ENCODE data around the gene NLRP3. TPM values are rescaled to one million over a fixed set of nuclear protein-coding genes. Genes with fewer than 3 reads are reported as not detected.

The NLRP3 gene
- total and polyA plus RNA-seq, 9 of the 15 experiments (the other 6 are each of a cell fraction or from before 2014, with no cell fraction given) = not detected

DNA sequence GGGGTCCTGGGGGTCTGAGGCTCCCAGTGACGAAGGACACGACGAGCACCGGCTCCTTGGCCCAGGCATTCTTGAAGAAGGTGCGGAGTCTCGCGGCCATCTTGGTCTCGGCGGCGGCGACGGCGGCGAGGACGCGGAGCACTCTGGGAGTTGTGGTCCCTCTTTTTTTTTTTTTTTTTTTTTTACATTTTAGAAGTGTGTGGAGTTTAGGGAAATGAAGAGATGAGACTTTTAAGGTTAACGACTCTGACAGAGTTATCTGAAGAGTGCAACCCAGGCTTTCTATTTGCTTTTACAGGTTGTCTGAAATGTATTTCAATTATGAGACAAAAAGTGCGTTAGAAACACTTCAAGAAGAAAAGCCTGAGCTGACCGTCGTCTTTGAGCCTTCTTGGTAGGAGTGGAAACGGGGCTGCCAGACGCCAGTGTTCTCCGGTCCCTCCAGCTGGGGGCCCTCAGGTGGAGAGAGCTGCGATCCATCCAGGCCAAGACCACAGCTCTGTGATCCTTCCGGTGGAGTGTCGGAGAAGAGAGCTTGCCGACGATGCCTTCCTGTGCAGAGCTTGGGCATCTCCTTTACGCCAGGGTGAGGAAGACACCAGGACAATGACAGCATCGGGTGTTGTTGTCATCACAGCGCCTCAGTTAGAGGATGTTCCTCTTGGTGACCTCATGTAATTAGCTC is 32.3 kb downstream of the NLRP3 start (continued):
- TF ChIP-seq, protein P1, sequence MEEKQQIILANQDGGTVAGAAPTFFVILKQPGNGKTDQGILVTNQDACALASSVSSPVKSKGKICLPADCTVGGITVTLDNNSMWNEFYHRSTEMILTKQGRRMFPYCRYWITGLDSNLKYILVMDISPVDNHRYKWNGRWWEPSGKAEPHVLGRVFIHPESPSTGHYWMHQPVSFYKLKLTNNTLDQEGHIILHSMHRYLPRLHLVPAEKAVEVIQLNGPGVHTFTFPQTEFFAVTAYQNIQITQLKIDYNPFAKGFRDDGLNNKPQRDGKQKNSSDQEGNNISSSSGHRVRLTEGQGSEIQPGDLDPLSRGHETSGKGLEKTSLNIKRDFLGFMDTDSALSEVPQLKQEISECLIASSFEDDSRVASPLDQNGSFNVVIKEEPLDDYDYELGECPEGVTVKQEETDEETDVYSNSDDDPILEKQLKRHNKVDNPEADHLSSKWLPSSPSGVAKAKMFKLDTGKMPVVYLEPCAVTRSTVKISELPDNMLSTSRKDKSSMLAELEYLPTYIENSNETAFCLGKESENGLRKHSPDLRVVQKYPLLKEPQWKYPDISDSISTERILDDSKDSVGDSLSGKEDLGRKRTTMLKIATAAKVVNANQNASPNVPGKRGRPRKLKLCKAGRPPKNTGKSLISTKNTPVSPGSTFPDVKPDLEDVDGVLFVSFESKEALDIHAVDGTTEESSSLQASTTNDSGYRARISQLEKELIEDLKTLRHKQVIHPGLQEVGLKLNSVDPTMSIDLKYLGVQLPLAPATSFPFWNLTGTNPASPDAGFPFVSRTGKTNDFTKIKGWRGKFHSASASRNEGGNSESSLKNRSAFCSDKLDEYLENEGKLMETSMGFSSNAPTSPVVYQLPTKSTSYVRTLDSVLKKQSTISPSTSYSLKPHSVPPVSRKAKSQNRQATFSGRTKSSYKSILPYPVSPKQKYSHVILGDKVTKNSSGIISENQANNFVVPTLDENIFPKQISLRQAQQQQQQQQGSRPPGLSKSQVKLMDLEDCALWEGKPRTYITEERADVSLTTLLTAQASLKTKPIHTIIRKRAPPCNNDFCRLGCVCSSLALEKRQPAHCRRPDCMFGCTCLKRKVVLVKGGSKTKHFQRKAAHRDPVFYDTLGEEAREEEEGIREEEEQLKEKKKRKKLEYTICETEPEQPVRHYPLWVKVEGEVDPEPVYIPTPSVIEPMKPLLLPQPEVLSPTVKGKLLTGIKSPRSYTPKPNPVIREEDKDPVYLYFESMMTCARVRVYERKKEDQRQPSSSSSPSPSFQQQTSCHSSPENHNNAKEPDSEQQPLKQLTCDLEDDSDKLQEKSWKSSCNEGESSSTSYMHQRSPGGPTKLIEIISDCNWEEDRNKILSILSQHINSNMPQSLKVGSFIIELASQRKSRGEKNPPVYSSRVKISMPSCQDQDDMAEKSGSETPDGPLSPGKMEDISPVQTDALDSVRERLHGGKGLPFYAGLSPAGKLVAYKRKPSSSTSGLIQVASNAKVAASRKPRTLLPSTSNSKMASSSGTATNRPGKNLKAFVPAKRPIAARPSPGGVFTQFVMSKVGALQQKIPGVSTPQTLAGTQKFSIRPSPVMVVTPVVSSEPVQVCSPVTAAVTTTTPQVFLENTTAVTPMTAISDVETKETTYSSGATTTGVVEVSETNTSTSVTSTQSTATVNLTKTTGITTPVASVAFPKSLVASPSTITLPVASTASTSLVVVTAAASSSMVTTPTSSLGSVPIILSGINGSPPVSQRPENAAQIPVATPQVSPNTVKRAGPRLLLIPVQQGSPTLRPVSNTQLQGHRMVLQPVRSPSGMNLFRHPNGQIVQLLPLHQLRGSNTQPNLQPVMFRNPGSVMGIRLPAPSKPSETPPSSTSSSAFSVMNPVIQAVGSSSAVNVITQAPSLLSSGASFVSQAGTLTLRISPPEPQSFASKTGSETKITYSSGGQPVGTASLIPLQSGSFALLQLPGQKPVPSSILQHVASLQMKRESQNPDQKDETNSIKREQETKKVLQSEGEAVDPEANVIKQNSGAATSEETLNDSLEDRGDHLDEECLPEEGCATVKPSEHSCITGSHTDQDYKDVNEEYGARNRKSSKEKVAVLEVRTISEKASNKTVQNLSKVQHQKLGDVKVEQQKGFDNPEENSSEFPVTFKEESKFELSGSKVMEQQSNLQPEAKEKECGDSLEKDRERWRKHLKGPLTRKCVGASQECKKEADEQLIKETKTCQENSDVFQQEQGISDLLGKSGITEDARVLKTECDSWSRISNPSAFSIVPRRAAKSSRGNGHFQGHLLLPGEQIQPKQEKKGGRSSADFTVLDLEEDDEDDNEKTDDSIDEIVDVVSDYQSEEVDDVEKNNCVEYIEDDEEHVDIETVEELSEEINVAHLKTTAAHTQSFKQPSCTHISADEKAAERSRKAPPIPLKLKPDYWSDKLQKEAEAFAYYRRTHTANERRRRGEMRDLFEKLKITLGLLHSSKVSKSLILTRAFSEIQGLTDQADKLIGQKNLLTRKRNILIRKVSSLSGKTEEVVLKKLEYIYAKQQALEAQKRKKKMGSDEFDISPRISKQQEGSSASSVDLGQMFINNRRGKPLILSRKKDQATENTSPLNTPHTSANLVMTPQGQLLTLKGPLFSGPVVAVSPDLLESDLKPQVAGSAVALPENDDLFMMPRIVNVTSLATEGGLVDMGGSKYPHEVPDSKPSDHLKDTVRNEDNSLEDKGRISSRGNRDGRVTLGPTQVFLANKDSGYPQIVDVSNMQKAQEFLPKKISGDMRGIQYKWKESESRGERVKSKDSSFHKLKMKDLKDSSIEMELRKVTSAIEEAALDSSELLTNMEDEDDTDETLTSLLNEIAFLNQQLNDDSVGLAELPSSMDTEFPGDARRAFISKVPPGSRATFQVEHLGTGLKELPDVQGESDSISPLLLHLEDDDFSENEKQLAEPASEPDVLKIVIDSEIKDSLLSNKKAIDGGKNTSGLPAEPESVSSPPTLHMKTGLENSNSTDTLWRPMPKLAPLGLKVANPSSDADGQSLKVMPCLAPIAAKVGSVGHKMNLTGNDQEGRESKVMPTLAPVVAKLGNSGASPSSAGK (IDR thresholded peaks at IDR 0.05) = peak; percentile 20; the same call in 1 of the 2 replicates
- TF ChIP-seq SIN3A (IDR thresholded peaks at IDR 0.05; ENCODE audit: borderline replicate concordance in 2 of 2, control insufficient read depth in 1 of 2, low read depth in 2 of 2, low read length in 2 of 2) = no peak
- TF ChIP-seq TAF1 (IDR thresholded peaks at IDR 0.05; ENCODE audit: control insufficient read depth, extremely low read depth, insufficient read depth, low read length, severe bottlenecking) = peak; percentile 68
- TF ChIP-seq ZNF217 (CRISPR knock-in tag; IDR thresholded peaks at IDR 0.05) = no peak
- no peak for TF ChIP-seq MTA1 (IDR thresholded peaks at IDR 0.05; ENCODE audit: borderline replicate concordance)
- no peak for TF ChIP-seq NFRKB (IDR thresholded peaks at IDR 0.05; ENCODE audit: low read depth)
- no peak for TF ChIP-seq RBM14 (IDR thresholded peaks at IDR 0.05; ENCODE audit: borderline replicate concordance, insufficient read depth, low read depth, low read length)
- TF ChIP-seq PURB (CRISPR knock-in tag; IDR thresholded peaks at IDR 0.05; ENCODE audit: low read depth) = no peak
- no peak for TF ChIP-seq HMG20B (CRISPR knock-in tag; IDR thresholded peaks at IDR 0.05)
- TF ChIP-seq, protein P2, sequence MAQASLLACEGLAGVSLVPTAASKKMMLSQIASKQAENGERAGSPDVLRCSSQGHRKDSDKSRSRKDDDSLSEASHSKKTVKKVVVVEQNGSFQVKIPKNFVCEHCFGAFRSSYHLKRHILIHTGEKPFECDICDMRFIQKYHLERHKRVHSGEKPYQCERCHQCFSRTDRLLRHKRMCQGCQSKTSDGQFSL (CRISPR knock-in tag; IDR thresholded peaks at IDR 0.05) = no peak
- TF ChIP-seq, protein P2 (tag; IDR thresholded peaks at IDR 0.05) = no peak
- TF ChIP-seq, protein P3, sequence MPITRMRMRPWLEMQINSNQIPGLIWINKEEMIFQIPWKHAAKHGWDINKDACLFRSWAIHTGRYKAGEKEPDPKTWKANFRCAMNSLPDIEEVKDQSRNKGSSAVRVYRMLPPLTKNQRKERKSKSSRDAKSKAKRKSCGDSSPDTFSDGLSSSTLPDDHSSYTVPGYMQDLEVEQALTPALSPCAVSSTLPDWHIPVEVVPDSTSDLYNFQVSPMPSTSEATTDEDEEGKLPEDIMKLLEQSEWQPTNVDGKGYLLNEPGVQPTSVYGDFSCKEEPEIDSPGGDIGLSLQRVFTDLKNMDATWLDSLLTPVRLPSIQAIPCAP (CRISPR knock-in tag; IDR thresholded peaks at IDR 0.05; ENCODE audit: borderline replicate concordance) = no peak
- no peak for TF ChIP-seq HDAC8 (tag; IDR thresholded peaks at IDR 0.05)
- no peak for TF ChIP-seq ZNF586 (CRISPR knock-in tag; conservative IDR thresholded peaks at IDR 0.05)

Data from K562 (cell line).